ENCODE measurements around the gene ACTR3.

The ACTR3 gene

GRCh38 chr2:114009205-114009944 lies 119.5 kb downstream of the ACTR3 start:
- no peak overlapping the region for H2AFZ ChIP-seq (ENCODE audit: low read length)

GRCh38 chr2:114010001-114010400 lies 120.1 kb downstream of the ACTR3 start:
- no peaks in the 10 kb centered on the region for H3K36me3 ChIP-seq (ENCODE audit: insufficient read depth, low read length)
- no peaks in the 10 kb centered on the region for H3K4me1 ChIP-seq (ENCODE audit: insufficient read depth, low read length, poor library complexity, severe bottlenecking)
- TF ChIP-seq EZH2phosphoT487 (IDR thresholded peaks at IDR 0.05; ENCODE audit: borderline replicate concordance) (no peak), CTCF (conservative IDR thresholded peaks at IDR 0.05; ENCODE audit: low read length) (no peak)
- no peaks in the 10 kb centered on the region for H4K20me1 ChIP-seq (ENCODE audit: insufficient read depth, low read length, poor library complexity, severe bottlenecking)
- no peaks in the 10 kb centered on the region for H3K9me3 ChIP-seq (ENCODE audit: insufficient read depth, low read depth, low read length)
- H3K9ac ChIP-seq (ENCODE audit: low read depth, low read length, poor library complexity, severe bottlenecking), result no peak overlapping the region
- no peak overlapping the region for H2AFZ ChIP-seq (ENCODE audit: low read length)
- no peaks in the 10 kb centered on the region for H3K79me2 ChIP-seq (ENCODE audit: insufficient read depth, low read length)
- H3F3A ChIP-seq (ENCODE audit: low read depth), result no peaks in the 10 kb centered on the region
- H3K9me2 ChIP-seq (replicated peaks; ENCODE audit: low read depth, low read length), result no peaks in the 10 kb centered on the region
- no peak overlapping the region for H3K4me3 ChIP-seq (ENCODE audit: low read length, poor library complexity, severe bottlenecking)
- no peak overlapping the region for H3K4me2 ChIP-seq (ENCODE audit: low read depth, low read length, poor library complexity, severe bottlenecking)
- H3K27me3 ChIP-seq (ENCODE audit: insufficient read depth, low read length, poor library complexity, severe bottlenecking), result no peaks in the 10 kb centered on the region

More at GRCh38 chr2:114009205-114009944, 119.5 kb downstream of the ACTR3 start:
- Histone ChIP-seq H4K20me1 (ENCODE audit: insufficient read depth, low read length, poor library complexity, severe bottlenecking) (no peaks in the 10 kb centered on the region), H3K4me3 (ENCODE audit: low read length, poor library complexity, severe bottlenecking) (no peak overlapping the region), H3F3A (ENCODE audit: low read depth) (no peaks in the 10 kb centered on the region), H3K9me3 (ENCODE audit: insufficient read depth, low read depth, low read length) (no peaks in the 10 kb centered on the region), H3K4me1 (ENCODE audit: insufficient read depth, low read length, poor library complexity, severe bottlenecking) (no peaks in the 10 kb centered on the region), H3K9me2 (replicated peaks; ENCODE audit: low read depth, low read length) (no peaks in the 10 kb centered on the region), H3K36me3 (ENCODE audit: insufficient read depth, low read length) (no peaks in the 10 kb centered on the region), H3K79me2 (ENCODE audit: insufficient read depth, low read length) (no peaks in the 10 kb centered on the region), H3K27me3 (ENCODE audit: insufficient read depth, low read length, poor library complexity, severe bottlenecking) (no peaks in the 10 kb centered on the region), H3K9ac (ENCODE audit: low read depth, low read length, poor library complexity, severe bottlenecking) (no peak overlapping the region), H3K4me2 (ENCODE audit: low read depth, low read length, poor library complexity, severe bottlenecking) (no peak overlapping the region)
- TF ChIP-seq CTCF (conservative IDR thresholded peaks at IDR 0.05; ENCODE audit: low read length) (no peak), EZH2phosphoT487 (IDR thresholded peaks at IDR 0.05; ENCODE audit: borderline replicate concordance) (no peak)

GRCh38 chr2:114011713-114012112 lies 121.8 kb downstream of the ACTR3 start:
- no peak overlapping the region for H3K9ac ChIP-seq (ENCODE audit: low read depth, low read length, poor library complexity, severe bottlenecking)
- no peaks in the 10 kb centered on the region for H3K27me3 ChIP-seq (ENCODE audit: insufficient read depth, low read length, poor library complexity, severe bottlenecking)
- no peaks in the 10 kb centered on the region for H3K79me2 ChIP-seq (ENCODE audit: insufficient read depth, low read length)
- H2AFZ ChIP-seq (ENCODE audit: low read length), result no peak overlapping the region
- H3F3A ChIP-seq (ENCODE audit: low read depth), result no peaks in the 10 kb centered on the region
- H3K4me3 ChIP-seq (ENCODE audit: low read length, poor library complexity, severe bottlenecking), result no peak overlapping the region
- no peaks in the 10 kb centered on the region for H3K36me3 ChIP-seq (ENCODE audit: insufficient read depth, low read length)
- no peaks in the 10 kb centered on the region for H3K9me2 ChIP-seq (replicated peaks; ENCODE audit: low read depth, low read length)
- no peak for TF ChIP-seq CTCF (conservative IDR thresholded peaks at IDR 0.05; ENCODE audit: low read length)
- no peak for TF ChIP-seq EZH2phosphoT487 (IDR thresholded peaks at IDR 0.05; ENCODE audit: borderline replicate concordance)
- H3K4me1 ChIP-seq (ENCODE audit: insufficient read depth, low read length, poor library complexity, severe bottlenecking), result no peaks in the 10 kb centered on the region
- no peak overlapping the region for H3K4me2 ChIP-seq (ENCODE audit: low read depth, low read length, poor library complexity, severe bottlenecking)
- no peaks in the 10 kb centered on the region for H4K20me1 ChIP-seq (ENCODE audit: insufficient read depth, low read length, poor library complexity, severe bottlenecking)
- H3K9me3 ChIP-seq (ENCODE audit: insufficient read depth, low read depth, low read length), result no peaks in the 10 kb centered on the region

All from Loucy (cell line).